ENCODE measurements around the gene COX8C.

- TF ChIP-seq, protein P1, sequence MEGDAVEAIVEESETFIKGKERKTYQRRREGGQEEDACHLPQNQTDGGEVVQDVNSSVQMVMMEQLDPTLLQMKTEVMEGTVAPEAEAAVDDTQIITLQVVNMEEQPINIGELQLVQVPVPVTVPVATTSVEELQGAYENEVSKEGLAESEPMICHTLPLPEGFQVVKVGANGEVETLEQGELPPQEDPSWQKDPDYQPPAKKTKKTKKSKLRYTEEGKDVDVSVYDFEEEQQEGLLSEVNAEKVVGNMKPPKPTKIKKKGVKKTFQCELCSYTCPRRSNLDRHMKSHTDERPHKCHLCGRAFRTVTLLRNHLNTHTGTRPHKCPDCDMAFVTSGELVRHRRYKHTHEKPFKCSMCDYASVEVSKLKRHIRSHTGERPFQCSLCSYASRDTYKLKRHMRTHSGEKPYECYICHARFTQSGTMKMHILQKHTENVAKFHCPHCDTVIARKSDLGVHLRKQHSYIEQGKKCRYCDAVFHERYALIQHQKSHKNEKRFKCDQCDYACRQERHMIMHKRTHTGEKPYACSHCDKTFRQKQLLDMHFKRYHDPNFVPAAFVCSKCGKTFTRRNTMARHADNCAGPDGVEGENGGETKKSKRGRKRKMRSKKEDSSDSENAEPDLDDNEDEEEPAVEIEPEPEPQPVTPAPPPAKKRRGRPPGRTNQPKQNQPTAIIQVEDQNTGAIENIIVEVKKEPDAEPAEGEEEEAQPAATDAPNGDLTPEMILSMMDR (conservative IDR thresholded peaks at IDR 0.05; ENCODE audit: low read depth, low read length), result no peak
- no peak for TF ChIP-seq EZH2 (IDR thresholded peaks at IDR 0.05; ENCODE audit: borderline replicate concordance, low read depth, low read length, poor library complexity, severe bottlenecking)
Measured at GRCh38 chr14:93317210-93317874, 29.6 kb upstream of the COX8C start.
